HUES64 (cell line): Measurements from ENCODE around the gene CA7.

Experiments used
- H3K27ac ChIP-seq: 2 replicates; pipeline ENCODE4 v1.7.0; 2013; ENCODE audit warnings: low read depth, low read length, inconsistent platforms
- H3K27me3 ChIP-seq: 2 replicates; pipeline ENCODE4 v1.6.1; 2013; ENCODE audit warnings: mild to moderate bottlenecking, low read length; ENCODE audit not compliant: insufficient read depth
- H3K36me3 ChIP-seq: 2 replicates; pipeline ENCODE4 v1.6.1; 2013; ENCODE audit warnings: mild to moderate bottlenecking, low read length; ENCODE audit not compliant: insufficient read depth
- H3K4me1 ChIP-seq: 2 replicates; pipeline ENCODE4 v1.6.1; 2013; ENCODE audit warnings: mild to moderate bottlenecking, low read length, moderate library complexity; ENCODE audit not compliant: insufficient read depth
- H3K4me3 ChIP-seq: 2 replicates; pipeline ENCODE4 v1.5.1; 2013; ENCODE audit warnings: mild to moderate bottlenecking, low read length, moderate library complexity
- H3K9ac ChIP-seq: 2 replicates; pipeline ENCODE4 v1.6.1; 2013; ENCODE audit warnings: mild to moderate bottlenecking, low read depth, low read length
- H3K9me3 ChIP-seq: 2 replicates; pipeline ENCODE4 v1.6.1; 2013; ENCODE audit warnings: low read depth, low read length; ENCODE audit not compliant: insufficient read depth
- WGBS: fragments of 150-250, 120-280 bp; methylation state at CpG from one replicate; pipeline ENCODE4 v1.1.7; 2013; ENCODE audit warnings: missing lambda C conversion rate; 5-methylcytosine and 5-hydroxymethylcytosine counted together

The CA7 gene

GRCh38 chr16:66830422-66831404, 13.5 kb upstream of the CA7 start, which contains the start of gene NAE1:
TSS of gene NAE1 (minus strand) at chr16:66830976. CDS start at chr16:66830899, 77 bp downstream.
- Histone ChIP-seq H3K4me1 (peaks cover 10% of the 10 kb centered on the region; the same call in 1 of the 2 replicates), H3K9me3 (no peaks in the 10 kb centered on the region), H3K27ac (peak within 1 kb of the TSS; percentile 84), H3K9ac (peak within 1 kb of the TSS; percentile 97), H3K4me3 (peak within 1 kb of the TSS; percentile 82), H3K27me3 (0 out of 2 replicates have a peak, but pooled peaks cover 3% of the 10 kb centered on the region), H3K36me3 (peaks cover 24% of the 10 kb centered on the region)
- WGBS: under 1% methylated on average over 84 of the region's 84 CpGs

- Histone ChIP-seq H3K4me3 (no peak overlapping the region), H3K9me3 (no peaks in the 10 kb centered on the region), H3K27ac (no peak overlapping the region), H3K36me3 (peaks cover 12% of the 10 kb centered on the region), H3K9ac (no peak overlapping the region), H3K27me3 (0 out of 2 replicates have a peak, but pooled peaks cover 3% of the 10 kb centered on the region), H3K4me1 (peaks cover 10% of the 10 kb centered on the region; the same call in 1 of the 2 replicates)
- 96% methylated on average over 3 of the region's 3 CpGs for WGBS
Observed at GRCh38 chr16:66832190-66832589, 12.0 kb upstream of the CA7 start.

GRCh38 chr16:66832661-66833305, 11.4 kb upstream of the CA7 start:
- Histone ChIP-seq H3K4me3 (no peak overlapping the region), H3K27ac (no peak overlapping the region), H3K36me3 (peaks cover 7% of the 10 kb centered on the region), H3K27me3 (0 out of 2 replicates have a peak, but pooled peaks cover 3% of the 10 kb centered on the region), H3K9me3 (no peaks in the 10 kb centered on the region), H3K4me1 (peaks cover 10% of the 10 kb centered on the region; the same call in 1 of the 2 replicates), H3K9ac (no peak overlapping the region)
- WGBS: 85% methylated on average over 7 of the region's 7 CpGs

GRCh38 chr16:66834746-66835145, 9.5 kb upstream of the CA7 start:
- Histone ChIP-seq H3K4me3 (no peak overlapping the region), H3K27me3 (0 out of 2 replicates have a peak, but pooled peaks cover 3% of the 10 kb centered on the region), H3K27ac (no peak overlapping the region), H3K9ac (no peak overlapping the region), H3K4me1 (0 out of 2 replicates have a peak, but pooled peaks cover under 1% of the 10 kb centered on the region), H3K36me3 (no peaks in the 10 kb centered on the region), H3K9me3 (no peaks in the 10 kb centered on the region)
- WGBS: 93% methylated on average over 5 of the region's 5 CpGs

- peaks cover 45% of the 10 kb centered on the region for H3K27me3 ChIP-seq
- 63% methylated on average over 3 of the region's 3 CpGs for WGBS
- no peak overlapping the region for H3K4me3 ChIP-seq
- H3K4me1 ChIP-seq: no peaks in the 10 kb centered on the region
- H3K9me3 ChIP-seq: no peaks in the 10 kb centered on the region
- H3K9ac ChIP-seq: no peak overlapping the region
- no peak overlapping the region for H3K27ac ChIP-seq
- no peaks in the 10 kb centered on the region for H3K36me3 ChIP-seq
Observed at GRCh38 chr16:66840883-66841282, 3.3 kb upstream of the CA7 start.

- WGBS: 89% methylated on average over 4 of the region's 4 CpGs
- H3K9ac ChIP-seq: no peak overlapping the region
- no peaks in the 10 kb centered on the region for H3K4me1 ChIP-seq
- H3K4me3 ChIP-seq: no peak overlapping the region
- H3K27ac ChIP-seq: no peak overlapping the region
- H3K36me3 ChIP-seq: no peaks in the 10 kb centered on the region
- H3K27me3 ChIP-seq: peaks cover 50% of the 10 kb centered on the region
- no peaks in the 10 kb centered on the region for H3K9me3 ChIP-seq
Observed at GRCh38 chr16:66841366-66841765, 2.8 kb upstream of the CA7 start.

GRCh38 chr16:66842765-66843164, 1.4 kb upstream of the CA7 start:
- Histone ChIP-seq H3K27ac (no peak overlapping the region), H3K9ac (no peak overlapping the region), H3K4me3 (no peak overlapping the region), H3K36me3 (no peaks in the 10 kb centered on the region), H3K9me3 (no peaks in the 10 kb centered on the region), H3K27me3 (peaks cover 64% of the 10 kb centered on the region), H3K4me1 (no peaks in the 10 kb centered on the region)
- WGBS: 86% methylated on average over 7 of the region's 7 CpGs

- Histone ChIP-seq H3K36me3 (no peaks in the 10 kb centered on the region), H3K27me3 (peaks cover 64% of the 10 kb centered on the region), H3K9ac (no peak overlapping the region), H3K9me3 (no peaks in the 10 kb centered on the region), H3K4me1 (no peaks in the 10 kb centered on the region), H3K27ac (no peak overlapping the region), H3K4me3 (no peak overlapping the region)
- WGBS: 92% methylated on average over 2 of the region's 2 CpGs
Observed at GRCh38 chr16:66843191-66843590, 1.0 kb upstream of the CA7 start.

GRCh38 chr16:66844009-66844341, 239 bp upstream of the CA7 start:
- no peak overlapping the region for H3K27ac ChIP-seq
- H3K27me3 ChIP-seq: peaks cover 64% of the 10 kb centered on the region
- H3K36me3 ChIP-seq: no peaks in the 10 kb centered on the region
- WGBS: 9% methylated on average over 14 of the region's 14 CpGs
- H3K9me3 ChIP-seq: no peaks in the 10 kb centered on the region
- no peaks in the 10 kb centered on the region for H3K4me1 ChIP-seq
- peak overlapping the region; percentile 60 for H3K4me3 ChIP-seq
- no peak overlapping the region for H3K9ac ChIP-seq

- peaks cover 64% of the 10 kb centered on the region for H3K27me3 ChIP-seq
- H3K4me3 ChIP-seq: peak overlapping the region; percentile 60
- no peak overlapping the region for H3K27ac ChIP-seq
- WGBS: 37% methylated on average over 10 of the region's 10 CpGs
- no peaks in the 10 kb centered on the region for H3K36me3 ChIP-seq
- H3K4me1 ChIP-seq: no peaks in the 10 kb centered on the region
- H3K9ac ChIP-seq: no peak overlapping the region
- no peaks in the 10 kb centered on the region for H3K9me3 ChIP-seq
Observed at GRCh38 chr16:66845080-66845410, 831 bp downstream of the CA7 start.

- Histone ChIP-seq H3K9ac (no peak overlapping the region), H3K4me3 (no peak overlapping the region), H3K9me3 (no peaks in the 10 kb centered on the region), H3K36me3 (no peaks in the 10 kb centered on the region), H3K27ac (no peak overlapping the region), H3K4me1 (no peaks in the 10 kb centered on the region), H3K27me3 (peaks cover 64% of the 10 kb centered on the region)
- 56% methylated on average over 9 of the region's 9 CpGs for WGBS
Observed at GRCh38 chr16:66845791-66846221, 1.6 kb downstream of the CA7 start.
